Measurements from ENCODE around the gene REXO2.

DNA sequence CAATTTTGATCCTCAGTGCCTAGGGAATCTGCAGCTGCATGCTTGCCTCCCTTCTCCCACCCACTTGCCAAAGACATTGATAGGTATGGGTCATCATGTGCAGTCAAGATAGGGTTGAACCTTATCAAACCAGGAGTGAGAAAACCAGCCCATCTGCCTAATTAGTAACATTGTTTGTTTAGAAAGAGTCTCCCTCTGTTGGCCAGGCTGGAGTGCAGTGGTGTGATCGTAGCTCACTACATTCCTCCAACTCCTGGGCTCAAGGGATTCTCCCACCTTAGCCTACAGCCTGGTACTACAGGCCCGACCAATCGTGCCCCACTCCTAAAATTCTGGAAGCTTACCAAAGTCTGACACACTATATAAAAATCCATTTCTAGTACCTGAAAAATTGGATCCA lies 43.5 kb upstream of the REXO2 start:
- TF ChIP-seq, protein P1, sequence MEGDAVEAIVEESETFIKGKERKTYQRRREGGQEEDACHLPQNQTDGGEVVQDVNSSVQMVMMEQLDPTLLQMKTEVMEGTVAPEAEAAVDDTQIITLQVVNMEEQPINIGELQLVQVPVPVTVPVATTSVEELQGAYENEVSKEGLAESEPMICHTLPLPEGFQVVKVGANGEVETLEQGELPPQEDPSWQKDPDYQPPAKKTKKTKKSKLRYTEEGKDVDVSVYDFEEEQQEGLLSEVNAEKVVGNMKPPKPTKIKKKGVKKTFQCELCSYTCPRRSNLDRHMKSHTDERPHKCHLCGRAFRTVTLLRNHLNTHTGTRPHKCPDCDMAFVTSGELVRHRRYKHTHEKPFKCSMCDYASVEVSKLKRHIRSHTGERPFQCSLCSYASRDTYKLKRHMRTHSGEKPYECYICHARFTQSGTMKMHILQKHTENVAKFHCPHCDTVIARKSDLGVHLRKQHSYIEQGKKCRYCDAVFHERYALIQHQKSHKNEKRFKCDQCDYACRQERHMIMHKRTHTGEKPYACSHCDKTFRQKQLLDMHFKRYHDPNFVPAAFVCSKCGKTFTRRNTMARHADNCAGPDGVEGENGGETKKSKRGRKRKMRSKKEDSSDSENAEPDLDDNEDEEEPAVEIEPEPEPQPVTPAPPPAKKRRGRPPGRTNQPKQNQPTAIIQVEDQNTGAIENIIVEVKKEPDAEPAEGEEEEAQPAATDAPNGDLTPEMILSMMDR (conservative IDR thresholded peaks at IDR 0.05), result no peak; the same call in 1 of the 2 replicates
- TF ChIP-seq EZH2 (IDR thresholded peaks at IDR 0.05; ENCODE audit: low read depth), result no peak

Data from PC-9 (cell line).